Measurements from ENCODE around the gene HOXA9. TPM values are rescaled to one million over a fixed set of nuclear protein-coding genes. Genes with fewer than 3 reads are reported as not detected.

HOXA9 gene
- total and polyA plus RNA-seq, 4 donors = 0.02 to 0.70 TPM; not detected in 2

GRCh38 chr7:27198138-27198841 lies 33.0 kb upstream of the HOXA9 start:
- H3K9ac ChIP-seq (ENCODE audit: low read depth in 1 of 2, low read length in 2 of 2) = no peak overlapping the region
- H3K4me3 ChIP-seq (ENCODE audit: low read depth in 1 of 3, low read length in 3 of 3) = no peak overlapping the region
- WGBS = 11% methylated on average over 29 of the region's 29 CpGs
- TF ChIP-seq SP1 (IDR thresholded peaks at IDR 0.05) = no peak
- no peak for TF ChIP-seq MAX (IDR thresholded peaks at IDR 0.05)
- no peak for TF ChIP-seq NR2F2 (IDR thresholded peaks at IDR 0.05)
- TF ChIP-seq FOXA2 (IDR thresholded peaks at IDR 0.05) = no peak
- no peak for TF ChIP-seq GABPA (IDR thresholded peaks at IDR 0.05 in 1 of 2, conservative IDR thresholded peaks at IDR 0.05 in 1 of 2)
- no peak for TF ChIP-seq REST (IDR thresholded peaks at IDR 0.05)
- no peak for TF ChIP-seq FOXA1 (IDR thresholded peaks at IDR 0.05)
- TF ChIP-seq EGR1 (IDR thresholded peaks at IDR 0.05; ENCODE audit: low read depth in 2 of 2) = no peak
- TF ChIP-seq ATF3 (IDR thresholded peaks at IDR 0.05) = no peak
- TF ChIP-seq CTCF (IDR thresholded peaks at IDR 0.05; ENCODE audit: low read depth, low read length, missing input control) = no peak
- TF ChIP-seq RXRA (IDR thresholded peaks at IDR 0.05) = no peak
- TF ChIP-seq YY1 (IDR thresholded peaks at IDR 0.05) = no peak
- TF ChIP-seq TAF1 (conservative IDR thresholded peaks at IDR 0.05) = no peak
- no peak for TF ChIP-seq RAD21 (IDR thresholded peaks at IDR 0.05)
- no peak for TF ChIP-seq HNF4A (conservative IDR thresholded peaks at IDR 0.05)
- H3K36me3 ChIP-seq (ENCODE audit: control insufficient read depth in 4 of 4, insufficient read depth in 3 of 4, low read depth in 1 of 4, low read length in 3 of 4) = no peaks in the 10 kb centered on the region
- no peak overlapping the region for H3K27ac ChIP-seq (ENCODE audit: low read depth in 1 of 2, low read length in 2 of 2)
- H3K4me1 ChIP-seq (ENCODE audit: control insufficient read depth in 4 of 4, insufficient read depth in 4 of 4, low read length in 3 of 4) = peaks cover 18 to 34% (median 24%) of the 10 kb centered on the region in 4 donors
- H3K27me3 ChIP-seq (ENCODE audit: control insufficient read depth in 4 of 4, insufficient read depth in 4 of 4, low read length in 3 of 4) = peaks cover 9 to 59% (median 28%) of the 10 kb centered on the region in 4 donors
- no peak for DNase-seq (ENCODE audit: low spot score)
- H3K9me3 ChIP-seq (ENCODE audit: control insufficient read depth in 4 of 4, low read length in 3 of 4) = peaks cover 0 to 4% (median under 1%) of the 10 kb centered on the region in 4 donors
